ENCODE results near the gene ITGAL.

The ITGAL gene

GRCh38 chr16:30569746-30570635 is 97.4 kb downstream of the ITGAL start:
- no peak for DNase-seq

DNA sequence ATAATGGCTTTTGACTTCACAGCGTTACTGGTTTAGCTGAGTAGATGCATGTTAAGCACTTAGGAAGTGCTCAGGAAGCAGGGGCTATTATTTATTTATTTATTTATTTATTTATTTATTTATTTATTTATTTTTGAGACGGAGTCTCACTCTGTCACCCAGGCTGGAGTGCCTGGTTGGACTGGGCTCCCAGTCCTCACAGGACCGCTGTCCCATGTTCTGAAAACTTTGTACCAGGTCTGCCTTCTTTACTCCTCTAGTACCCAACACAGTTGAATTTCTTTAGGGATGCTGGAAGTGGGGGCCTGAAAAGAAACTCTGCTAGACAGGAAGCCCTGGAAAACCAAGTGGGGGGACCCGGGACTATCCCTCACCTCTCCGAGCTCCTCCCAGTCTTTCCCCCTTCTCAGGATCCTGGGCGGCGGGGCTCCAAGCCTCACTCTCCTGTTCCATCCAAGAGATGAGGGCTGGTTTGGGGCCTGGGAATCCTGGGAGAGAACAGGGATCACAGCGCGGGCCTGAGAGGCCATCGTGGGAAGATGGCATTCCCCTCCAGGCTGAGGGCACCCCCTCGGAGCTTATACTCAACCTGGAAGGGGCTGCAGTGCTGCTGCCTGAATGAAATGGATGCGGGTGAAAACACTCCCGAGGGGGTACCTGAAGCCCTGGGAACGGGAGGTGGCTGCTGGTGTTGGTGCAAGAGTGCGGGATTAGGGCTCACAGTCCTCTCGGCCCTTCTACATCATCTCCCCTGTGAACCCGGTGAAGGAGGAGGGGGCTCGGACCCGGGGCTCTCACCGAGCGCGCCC is 98.3 kb downstream of the ITGAL start:
- no peak for DNase-seq

DNA sequence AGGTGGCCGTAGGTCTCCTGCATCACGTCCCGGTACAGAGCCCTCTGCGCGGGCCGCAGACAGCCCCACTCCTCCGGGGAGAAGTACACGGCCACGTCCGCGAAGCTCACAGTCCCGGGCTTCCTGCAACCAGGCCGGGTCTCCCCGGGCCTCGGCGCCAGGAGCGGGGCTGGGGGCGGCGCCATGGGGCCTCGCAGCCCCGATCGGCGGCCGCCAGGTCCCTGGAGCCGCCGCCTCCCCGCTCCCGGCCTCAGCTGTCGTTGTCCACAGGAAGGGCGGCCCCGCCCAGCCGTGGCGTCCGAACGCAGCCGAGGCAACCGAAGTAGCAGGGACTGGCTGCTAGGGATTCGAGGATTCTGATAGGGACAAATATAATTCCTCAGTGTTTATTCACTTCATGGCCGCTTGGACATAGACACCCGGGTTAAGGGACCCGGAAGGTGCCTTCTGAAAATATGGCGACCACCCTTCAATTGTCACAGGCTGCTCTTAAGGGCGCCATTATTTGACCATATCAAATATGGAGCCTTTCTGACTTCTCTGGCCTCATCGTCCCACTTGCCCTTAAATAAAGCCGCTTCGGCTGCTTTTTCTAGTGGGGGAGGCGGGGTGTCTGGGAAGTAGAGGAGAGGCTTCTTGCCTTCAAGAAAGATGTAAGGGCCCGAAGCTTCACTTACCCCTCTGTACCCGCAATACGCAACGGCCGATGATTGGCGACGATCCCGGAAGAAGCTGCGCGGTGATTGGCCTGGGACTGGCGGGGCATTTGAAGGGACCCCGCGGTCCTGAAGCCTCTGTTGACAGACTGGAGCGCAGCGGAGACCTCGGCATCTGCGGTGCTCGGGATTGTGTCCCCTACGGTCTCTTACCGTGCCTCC is 99.1 kb downstream of the ITGAL start, which contains the start of gene ZNF688:
Gene ZNF688 (minus strand): TSS at position 270 of the 878 bp plus-strand sequence. CDS start 85 bp downstream, at position 185.
- DNase-seq: peak; percentile 97

All from activated CD4-positive, alpha-beta T cell treated with anti-CD3 and anti-CD28 coated beads, Interleukin-2, Interleukin-6, amounts not matched to agents 100 ng/mL and 50 ng/mL, durations not matched to agents 16 hours and 8 hours (primary cell).